Activated T-cell treated with anti-CD3 and anti-CD28 coated beads, Interleukin-2, amount 50 U/mL, for 1 hour (primary cell): Measurements from ENCODE around the gene ABCA9.
"Not testable (repeated sequence)": the region's sequence is repeated elsewhere in the genome, so short reads cannot be mapped to it uniquely, and the experiment has no call there.

Experiments used
- DNase-seq: peaks from one replicate; pipeline ENCODE4 v3.0.0-alpha.2; 2020

Gene ABCA9

GRCh38 chr17:69060822-69061221 is at the start of gene ABCA9:
Gene ABCA9, minus strand, starts transcription at chr17:69060927. Its CDS starts 9,801 bp downstream, at chr17:69051126.
- DNase-seq, result no peak

GRCh38 chr17:69105907-69106730 is 45.4 kb upstream of the ABCA9 start:
- DNase-seq, result no peak

GRCh38 chr17:69103557-69104233 is 43.0 kb upstream of the ABCA9 start:
- no peak for DNase-seq

- DNase-seq, result no peak
Measured at GRCh38 chr17:69098625-69099024, 37.9 kb upstream of the ABCA9 start.

GRCh38 chr17:69096541-69096940 is 35.8 kb upstream of the ABCA9 start:
- no peak for DNase-seq

- no peak for DNase-seq
Measured at GRCh38 chr17:69093995-69094394, 33.3 kb upstream of the ABCA9 start.

GRCh38 chr17:69093279-69093789 is 32.6 kb upstream of the ABCA9 start:
- no peak for DNase-seq

- DNase-seq, result no peak
Measured at GRCh38 chr17:69090365-69090764, 29.6 kb upstream of the ABCA9 start.

GRCh38 chr17:69088643-69089200 is 28.0 kb upstream of the ABCA9 start:
- no peak for DNase-seq

GRCh38 chr17:69086641-69087040 is 25.9 kb upstream of the ABCA9 start:
- no peak for DNase-seq

GRCh38 chr17:69084911-69085310 is 24.2 kb upstream of the ABCA9 start:
- DNase-seq, result no peak

- no peak for DNase-seq
Measured at GRCh38 chr17:69082696-69083095, 22.0 kb upstream of the ABCA9 start.

GRCh38 chr17:69078864-69079263 is 18.1 kb upstream of the ABCA9 start:
- no peak for DNase-seq

GRCh38 chr17:69075823-69076222 is 15.1 kb upstream of the ABCA9 start:
- no peak for DNase-seq

GRCh38 chr17:69073392-69073791 is 12.7 kb upstream of the ABCA9 start:
- not testable (repeated sequence) for DNase-seq

GRCh38 chr17:69072803-69073256 is 12.1 kb upstream of the ABCA9 start:
- not testable (repeated sequence) for DNase-seq

GRCh38 chr17:69071233-69071586 is 10.5 kb upstream of the ABCA9 start:
- not testable (repeated sequence) for DNase-seq

- not testable (repeated sequence) for DNase-seq
Measured at GRCh38 chr17:69070378-69071232, 9.9 kb upstream of the ABCA9 start.

- DNase-seq, result no peak
Measured at GRCh38 chr17:69069226-69069750, 8.6 kb upstream of the ABCA9 start.

- DNase-seq, result no peak
Measured at GRCh38 chr17:69067274-69068047, 6.7 kb upstream of the ABCA9 start.

GRCh38 chr17:69066482-69066881 is 5.8 kb upstream of the ABCA9 start:
- no peak for DNase-seq

- DNase-seq, result no peak
Measured at GRCh38 chr17:69065113-69065512, 4.4 kb upstream of the ABCA9 start.
